H9 (cell line): ENCODE data around the gene EGFR. TPM values are rescaled to one million over a fixed set of nuclear protein-coding genes. Genes with fewer than 3 reads are reported as not detected.

Experiments used
- DNase-seq: peaks from one replicate; pipeline ENCODE4 v3.0.0-alpha.2; 2017
- H2AFZ ChIP-seq: one replicate; pipeline ENCODE4 v1.6.1; 2013; ENCODE audit warnings: mild to moderate bottlenecking, low read length, control low read depth, moderate library complexity
- H2AK5ac ChIP-seq: 2 replicates; pipeline ENCODE4 v1.6.1; 2013; ENCODE audit warnings: low read length, control low read depth, mixed read lengths; ENCODE audit not compliant: insufficient read length
- H2BK120ac ChIP-seq: one replicate; pipeline ENCODE4 v1.6.1; 2013; ENCODE audit warnings: low read depth, mild to moderate bottlenecking, low read length, control low read depth, inconsistent platforms; ENCODE audit not compliant: poor library complexity, severe bottlenecking
- H2BK12ac ChIP-seq: 2 replicates; pipeline ENCODE4 v1.6.1; 2013; ENCODE audit warnings: low read length, control low read depth, mixed read lengths, low read depth; ENCODE audit not compliant: insufficient read length
- H2BK15ac ChIP-seq: 2 replicates; pipeline ENCODE4 v1.6.1; 2013; ENCODE audit warnings: low read depth, low read length, control low read depth
- H2BK20ac ChIP-seq: one replicate; pipeline ENCODE4 v1.6.1; 2013; ENCODE audit warnings: low read depth, mild to moderate bottlenecking, low read length, control low read depth, inconsistent platforms; ENCODE audit not compliant: poor library complexity, severe bottlenecking
- H2BK5ac ChIP-seq: 2 replicates; pipeline ENCODE4 v1.6.1; 2013; ENCODE audit warnings: low read length, control low read depth, mixed read lengths; ENCODE audit not compliant: insufficient read length
- H3K14ac ChIP-seq: 2 replicates; pipeline ENCODE4 v1.6.1; 2013; ENCODE audit warnings: low read length, control low read depth; ENCODE audit not compliant: insufficient read depth
- H3K18ac ChIP-seq: 2 replicates; pipeline ENCODE4 v1.6.1; 2013; ENCODE audit warnings: low read depth, mild to moderate bottlenecking, mixed read lengths, low read length, control low read depth; ENCODE audit not compliant: insufficient read length
- H3K23ac ChIP-seq: 2 replicates; pipeline ENCODE4 v1.6.1; 2013; ENCODE audit warnings: low read length, control low read depth, mixed read lengths, low read depth; ENCODE audit not compliant: insufficient read length
- H3K23me2 ChIP-seq: 2 replicates; pipeline ENCODE4 v1.6.1; 2013; ENCODE audit warnings: low read depth, mild to moderate bottlenecking, mixed read lengths, low read length, control low read depth; ENCODE audit not compliant: insufficient read length, poor library complexity, severe bottlenecking
- H3K27ac ChIP-seq: 2 replicates; pipeline ENCODE4 v1.5.1; 2013; ENCODE audit warnings: low read length, control low read depth, mixed read lengths, low read depth; ENCODE audit not compliant: insufficient read length
- H3K27me3 ChIP-seq: 2 replicates; pipeline ENCODE4 v1.6.1; 2013; ENCODE audit warnings: low read length, control low read depth, inconsistent platforms; ENCODE audit not compliant: insufficient read depth
- H3K4ac ChIP-seq: 2 replicates; pipeline ENCODE4 v1.6.1; 2013; ENCODE audit warnings: low read depth, mild to moderate bottlenecking, control low read depth, inconsistent platforms, low read length, moderate library complexity
- H3K4me1 ChIP-seq: 2 replicates; pipeline ENCODE4 v1.6.1; 2013; ENCODE audit warnings: low read length, control low read depth, inconsistent platforms; ENCODE audit not compliant: insufficient read depth
- H3K4me2 ChIP-seq: 2 replicates; pipeline ENCODE4 v1.6.1; 2013; ENCODE audit warnings: low read length, control low read depth, mixed read lengths; ENCODE audit not compliant: insufficient read length, insufficient read depth
- H3K56ac ChIP-seq: 2 replicates; pipeline ENCODE4 v1.6.1; 2013; ENCODE audit warnings: low read depth, mild to moderate bottlenecking, mixed read lengths, low read length, control low read depth; ENCODE audit not compliant: insufficient read length
- H3K79me1 ChIP-seq: 2 replicates; pipeline ENCODE4 v1.6.1; 2013; ENCODE audit warnings: low read depth, mild to moderate bottlenecking, moderate library complexity, low read length, control low read depth, inconsistent platforms; ENCODE audit not compliant: insufficient read depth, poor library complexity, severe bottlenecking
- H3K79me2 ChIP-seq: 2 replicates; pipeline ENCODE4 v1.6.1; 2013; ENCODE audit warnings: low read length, control low read depth, inconsistent platforms; ENCODE audit not compliant: insufficient read depth
- H3K9ac ChIP-seq: 2 replicates; pipeline ENCODE4 v1.6.1; 2013; ENCODE audit warnings: low read length, control low read depth, mixed read lengths; ENCODE audit not compliant: insufficient read length; ENCODE audit errors: extremely low read depth
- H3K9me3 ChIP-seq: one replicate; pipeline ENCODE4 v1.6.1; 2013; ENCODE audit warnings: low read depth, low read length, inconsistent platforms; ENCODE audit not compliant: control insufficient read depth
- H3T11ph ChIP-seq: one replicate; pipeline ENCODE4 v1.6.1; 2013; ENCODE audit warnings: mild to moderate bottlenecking, low read length, control low read depth, inconsistent platforms
- H4K20me1 ChIP-seq: one replicate; pipeline ENCODE4 v1.6.1; 2013; ENCODE audit not compliant: control insufficient read depth, insufficient read length, insufficient read depth
- H4K5ac ChIP-seq: 2 replicates; pipeline ENCODE4 v1.6.1; 2013; ENCODE audit warnings: low read depth, mild to moderate bottlenecking, mixed read lengths, low read length, control low read depth; ENCODE audit not compliant: insufficient read length
- H4K8ac ChIP-seq: replicated peaks from 2 replicates; pipeline ENCODE4 v1.6.1; 2013; ENCODE audit warnings: low read length, control low read depth, mixed read lengths, low read depth; ENCODE audit not compliant: insufficient read length
- H4K91ac ChIP-seq: 2 replicates; pipeline ENCODE4 v1.6.1; 2013; ENCODE audit warnings: low read depth, mild to moderate bottlenecking, moderate library complexity, mixed read lengths, low read length, control low read depth; ENCODE audit not compliant: insufficient read length
- H3K27ac Mint-ChIP-seq, 3 experiments: 2 replicates in 2 of 3; 3 replicates in 1 of 3; pipeline ENCODE4 v1.8.0; 2020 to 2021; ENCODE audit warnings: mixed read lengths in 3 of 3, mild to moderate bottlenecking in 1 of 3, moderate library complexity in 1 of 3
- H3K27me3 Mint-ChIP-seq: 2 replicates; pipeline ENCODE4 v1.8.0; 2021; ENCODE audit warnings: low read depth, mild to moderate bottlenecking, moderate library complexity, mixed read lengths
- H3K36me3 Mint-ChIP-seq, 3 experiments: 2 replicates in 2 of 3; 3 replicates in 1 of 3; pipeline ENCODE4 v1.8.0; 2020 to 2021; ENCODE audit warnings: low read depth in 3 of 3, mixed read lengths in 3 of 3; ENCODE audit not compliant: insufficient read depth in 1 of 3
- H3K4me1 Mint-ChIP-seq, 2 experiments: 2 replicates each; pipeline ENCODE4 v1.8.0; 2020; ENCODE audit warnings: mixed read lengths in 2 of 2
- H3K4me3 Mint-ChIP-seq, 2 experiments: 2 replicates in 1 of 2; 3 replicates in 1 of 2; pipeline ENCODE4 v1.8.0; 2020 to 2021; ENCODE audit warnings: mild to moderate bottlenecking in 2 of 2, mixed read lengths in 2 of 2, moderate library complexity in 1 of 2
- H3K9me3 Mint-ChIP-seq, 2 experiments: 2 replicates in 1 of 2; 3 replicates in 1 of 2; pipeline ENCODE4 v1.8.0; 2020; ENCODE audit warnings: mild to moderate bottlenecking in 2 of 2, mixed read lengths in 2 of 2, moderate library complexity in 1 of 2
- CTCF ChIP-seq: fragments of 200-600 bp; sonication (generic); conservative IDR thresholded peaks from 3 replicates; pipeline ENCODE4 v1.8.0; 2021; ENCODE audit warnings: antibody characterized with exemption, mild to moderate bottlenecking
- WGBS: extraction: QIAGEN DNeasy Blood & Tissue Kit; methylation state at CpG from one replicate; pipeline ENCODE4 v1.1.7; 2013; ENCODE audit warnings: missing lambda C conversion rate, low lambda C conversion rate, mixed read lengths; ENCODE audit not compliant: insufficient read length; ENCODE audit errors: extremely low coverage; 5-methylcytosine and 5-hydroxymethylcytosine counted together
- total RNA-seq: library from RNA; stranded (reverse); gene quantifications from 2 replicates; pipeline ENCODE4 v1.2.1, GENCODE V29; 2021

The EGFR gene
- total RNA-seq, 1 experiment from 2014 or later = 3.3 TPM

- Histone ChIP-seq H2AK5ac (no peak overlapping the region), H3K4me1 (no peaks in the 10 kb centered on the region), H3K18ac (no peak overlapping the region), H4K20me1 (peaks cover 3% of the 10 kb centered on the region), H3K79me1 (no peaks in the 10 kb centered on the region), H3K9me3 (no peaks in the 10 kb centered on the region), H2BK15ac (no peak overlapping the region), H2BK5ac (no peak overlapping the region), H2BK12ac (no peak overlapping the region), H3T11ph (no peak overlapping the region), H3K56ac (no peak overlapping the region), H2BK120ac (no peak overlapping the region), H4K8ac (no peak overlapping the region), H3K79me2 (no peaks in the 10 kb centered on the region), H3K27ac (no peak overlapping the region), H4K91ac (no peak overlapping the region), H3K23ac (no peak overlapping the region), H3K9ac (no peak overlapping the region), H3K4ac (no peak overlapping the region), H3K4me2 (no peak overlapping the region), H3K23me2 (no peaks in the 10 kb centered on the region), H3K27me3 (no peaks in the 10 kb centered on the region), H3K14ac (no peak overlapping the region), H4K5ac (no peak overlapping the region), H2BK20ac (no peak overlapping the region), H2AFZ (no peak overlapping the region)
- H3K4me1 Mint-ChIP-seq = no peaks in the 10 kb centered on the region
- peaks cover 2% of the 10 kb centered on the region for H3K27me3 Mint-ChIP-seq
- H3K36me3 Mint-ChIP-seq = peaks cover 0 to 5% (median 0%) of the 10 kb centered on the region in 3 experiments; a peak in 1 of 7 replicates
- H3K9me3 Mint-ChIP-seq = peaks cover 0 to 20% of the 10 kb centered on the region in 2 experiments; a peak in 3 of 5 replicates
- no CpG with 5 or more reads among the region's 1 CpG for WGBS
- H3K4me3 Mint-ChIP-seq = no peak overlapping the region
- no peak overlapping the region for H3K27ac Mint-ChIP-seq
- no peak for TF ChIP-seq CTCF
- DNase-seq = no peak
Measured at GRCh38 chr7:55230014-55230413, 211.2 kb downstream of the EGFR start.
